ENCODE results near the gene NMT2.
A peak's percentile ranks its signal among the peaks of the same experiment; 100 is the strongest.

Gene NMT2

DNA sequence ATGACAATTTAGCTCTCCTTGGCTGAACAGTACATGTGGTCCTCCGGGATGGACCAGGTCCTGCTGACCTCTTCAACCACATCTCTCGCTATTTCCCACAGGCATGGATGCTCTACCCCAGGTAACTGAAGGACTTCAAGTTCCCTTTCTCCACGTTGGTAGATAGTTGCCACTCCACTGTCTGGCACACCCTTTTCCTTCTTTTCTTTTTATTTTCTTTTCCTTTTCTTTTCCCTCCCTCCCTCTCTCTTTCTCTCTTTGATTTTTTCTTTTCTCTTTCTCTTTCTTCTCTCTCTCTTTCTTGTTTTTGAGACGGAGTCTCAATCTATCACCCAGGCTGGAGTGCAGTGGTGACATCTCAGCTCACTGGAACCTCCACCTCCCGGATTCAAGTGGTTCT, 77.1 kb downstream of the NMT2 start:
- TF ChIP-seq CTCF (IDR thresholded peaks at IDR 0.05), result no peak
- Histone ChIP-seq H3K4me1 (peaks cover 0 to 16% (median 6%) of the 10 kb centered on the region in 4 donors), H3K4me3 (no peak overlapping the region), H3K27ac (no peak overlapping the region), H3K27me3 (peaks cover 0 to 3% of the 10 kb centered on the region in 2 donors), H3K9me3 (no peaks in the 10 kb centered on the region), H3K36me3 (no peaks in the 10 kb centered on the region)
- intact Hi-C loops (cut with DNase I; ENCODE audit: low total_unique reads), result loop anchor here (10.0 kb wide), 2 partner anchors 73 to 137 kb away; partner anchors contain the start of genes DCLRE1C, MEIG1 and NMT2
- no peak for DNase-seq

DNA sequence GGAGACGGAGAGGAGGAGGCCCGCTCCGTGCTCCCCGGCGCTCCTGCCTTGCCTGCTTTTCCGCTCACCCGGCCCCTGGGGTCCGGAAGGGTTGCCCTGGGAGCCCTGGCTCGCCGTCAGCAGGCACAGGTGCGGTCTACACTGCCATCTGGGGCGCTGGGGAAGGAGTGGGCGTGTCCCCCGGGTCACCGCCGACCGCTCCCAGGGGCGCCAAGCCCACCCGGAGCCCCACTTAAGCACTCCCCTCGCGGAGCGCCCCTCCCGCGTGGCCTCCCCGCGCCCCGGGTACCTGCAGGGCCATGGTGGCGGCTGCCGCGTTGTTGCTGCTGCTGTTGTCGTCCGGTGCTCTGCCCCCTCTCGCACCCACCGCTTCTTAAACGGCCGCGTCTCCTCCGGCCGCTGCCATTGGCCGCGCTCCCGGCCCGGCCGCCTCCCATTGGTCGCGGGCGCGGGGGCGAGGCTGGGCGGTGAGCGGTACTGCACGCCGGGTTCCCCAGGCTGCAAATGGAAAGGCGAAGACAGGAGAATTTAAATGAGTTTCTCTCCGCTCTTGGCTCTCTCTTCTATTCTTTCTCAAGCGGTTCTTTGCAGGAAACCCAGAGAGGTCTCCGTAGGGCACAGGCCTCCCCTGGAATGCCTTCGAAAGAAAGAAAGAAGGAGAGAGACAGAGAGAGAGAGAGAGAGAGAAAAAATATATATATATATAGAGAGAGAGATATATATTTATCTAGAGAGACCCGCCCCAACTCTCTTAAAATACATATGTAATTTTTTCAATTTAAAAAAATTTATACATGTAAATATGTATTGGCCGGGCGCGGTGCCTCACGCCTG, 79.8 kb downstream of the NMT2 start, which contains the start of gene ACBD7:
TSS of gene ACBD7 (minus strand) at position 349 of the 834 bp plus-strand sequence. CDS start at position 301, 48 bp downstream.
- peak; percentile 77 to 83 for DNase-seq
- H3K27ac ChIP-seq, result peak within 1 kb of the TSS in 1 of 2 donors; percentile 11
- intact Hi-C loops (cut with DNase I; ENCODE audit: low total_unique reads), result no loop called here
- peaks cover 0 to 14% (median 11%) of the 10 kb centered on the region in 4 donors for H3K4me1 ChIP-seq
- H3K9me3 ChIP-seq, result no peaks in the 10 kb centered on the region
- TF ChIP-seq CTCF (IDR thresholded peaks at IDR 0.05), result peak; percentile 73 to 78
- H3K36me3 ChIP-seq, result no peaks in the 10 kb centered on the region
- peak within 1 kb of the TSS; percentile 49 to 67 for H3K4me3 ChIP-seq
- H3K27me3 ChIP-seq, result peaks cover 0 to 3% of the 10 kb centered on the region in 2 donors

DNA sequence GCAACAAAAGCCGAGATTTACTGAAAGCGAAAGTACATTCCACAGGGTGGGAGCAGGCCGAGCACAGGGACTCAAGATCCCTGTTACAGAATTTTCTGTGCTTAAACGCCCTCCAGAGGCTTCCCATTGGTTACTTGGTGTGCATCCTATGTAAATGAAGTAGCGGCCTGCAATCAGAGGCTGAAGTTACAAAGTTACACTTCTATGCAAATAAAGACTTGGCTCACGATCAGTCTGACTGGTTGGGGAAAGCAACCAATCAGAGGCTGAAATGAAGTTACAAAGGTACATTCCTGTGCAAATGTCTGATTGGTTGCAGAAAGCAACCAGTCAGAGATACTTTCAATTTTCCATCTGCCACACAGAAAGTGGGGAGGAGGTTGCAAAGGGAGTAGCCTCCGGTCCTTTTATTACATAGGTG, 84.0 kb downstream of the NMT2 start:
- intact Hi-C loops (cut with DNase I; ENCODE audit: low total_unique reads), result no loop called here
- Histone ChIP-seq H3K9me3 (no peaks in the 10 kb centered on the region), H3K27me3 (no peaks in the 10 kb centered on the region), H3K4me1 (peaks cover 0 to 17% (median 12%) of the 10 kb centered on the region in 4 donors), H3K36me3 (no peaks in the 10 kb centered on the region), H3K27ac (peak overlapping the region; percentile 33 to 42), H3K4me3 (peak overlapping the region; percentile 47 to 58)
- peak in 1 of 2 experiments; percentile 12 for TF ChIP-seq CTCF (IDR thresholded peaks at IDR 0.05)
- peak in 1 of 2 donors; percentile 44 for DNase-seq

DNA sequence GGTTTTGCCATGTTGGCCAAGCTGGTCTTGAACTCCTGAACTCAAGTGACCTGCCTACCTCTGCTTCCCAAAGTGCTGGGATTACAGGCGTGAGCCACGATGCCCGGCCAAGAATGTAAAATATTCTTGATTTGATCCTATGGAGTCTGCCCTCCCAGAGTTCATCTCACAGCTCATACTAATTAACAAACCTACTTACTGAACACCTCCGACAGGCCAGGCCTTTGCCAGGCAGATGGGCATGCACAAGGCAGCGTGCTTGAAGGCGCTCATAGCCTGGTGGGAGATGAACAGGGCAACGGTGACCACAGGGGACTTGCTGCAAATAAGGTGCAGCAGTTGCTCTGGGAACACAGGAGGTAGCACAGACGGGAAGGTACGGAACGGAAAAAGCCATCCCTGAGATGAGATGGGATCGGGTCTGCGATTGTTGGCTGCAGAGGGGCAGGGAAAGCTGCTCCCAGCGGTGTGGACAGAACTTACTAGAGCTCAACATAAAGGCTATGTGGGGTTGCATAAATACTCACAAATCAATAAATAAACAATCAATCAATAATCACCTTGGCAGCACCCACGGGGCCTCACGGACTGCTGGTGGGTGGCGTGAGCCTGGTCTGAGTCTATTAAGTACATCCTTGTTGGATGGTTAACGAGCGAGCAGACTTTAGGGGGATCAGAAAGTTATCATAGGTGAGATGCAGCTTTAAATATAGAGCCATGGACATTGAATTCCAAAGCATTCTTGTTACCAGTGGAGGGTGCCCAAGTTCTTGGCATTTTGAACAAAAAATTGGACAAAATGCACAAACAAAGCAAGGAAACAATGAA, 84.6 kb downstream of the NMT2 start:
- Histone ChIP-seq H3K27ac (peak overlapping the region; percentile 33 to 42), H3K27me3 (no peaks in the 10 kb centered on the region), H3K36me3 (no peaks in the 10 kb centered on the region), H3K4me1 (peaks cover 0 to 15% (median 12%) of the 10 kb centered on the region in 4 donors), H3K4me3 (peak overlapping the region; percentile 47 to 58), H3K9me3 (no peaks in the 10 kb centered on the region)
- no peak for TF ChIP-seq CTCF (IDR thresholded peaks at IDR 0.05)
- no peak for DNase-seq
- intact Hi-C loops (cut with DNase I; ENCODE audit: low total_unique reads), result no loop called here

DNA sequence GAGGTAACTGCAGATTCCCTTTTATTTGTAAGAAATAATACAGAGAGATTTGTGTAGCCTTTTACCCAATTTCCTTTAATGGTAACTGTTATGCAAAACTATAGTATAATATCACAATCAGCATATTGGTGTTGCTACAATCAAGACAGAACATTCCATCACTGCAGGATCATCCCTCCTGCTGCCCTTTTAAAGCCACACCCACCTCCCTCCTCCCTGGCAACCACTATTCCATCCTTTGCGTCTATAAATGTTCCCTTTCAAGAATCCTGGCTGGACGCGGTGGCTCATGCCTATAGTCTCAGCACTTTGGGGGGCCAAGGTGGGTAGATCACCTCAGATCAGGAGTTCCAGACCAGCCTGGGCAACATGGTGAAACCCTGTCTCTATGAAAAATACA, 93.1 kb downstream of the NMT2 start:
- no peaks in the 10 kb centered on the region for H3K27me3 ChIP-seq
- intact Hi-C loops (cut with DNase I; ENCODE audit: low total_unique reads), result no loop called here
- no peaks in the 10 kb centered on the region for H3K36me3 ChIP-seq
- DNase-seq, result no peak
- H3K4me1 ChIP-seq, result no peaks in the 10 kb centered on the region
- no peak overlapping the region for H3K4me3 ChIP-seq
- no peaks in the 10 kb centered on the region for H3K9me3 ChIP-seq
- H3K27ac ChIP-seq, result no peak overlapping the region
- TF ChIP-seq CTCF (IDR thresholded peaks at IDR 0.05), result no peak
